Testis (tissue), 3 donors: Measurements from ENCODE around the gene TFE3. TPM values are rescaled to one million over a fixed set of nuclear protein-coding genes. Genes with fewer than 3 reads are reported as not detected.

Experiments
- DNase-seq: peaks from one replicate; pipeline ENCODE4 v3.0.0-alpha.2; 2019
- H3K27ac ChIP-seq, 2 donors: fragments of 200-600 bp; sonication (generic); one replicate each; pipeline ENCODE4 v1.5.1; 2019
- H3K27me3 ChIP-seq: fragments of 200-600 bp; sonication (generic); one replicate; pipeline ENCODE4 v1.5.1; 2019
- H3K36me3 ChIP-seq: fragments of 200-600 bp; sonication (generic); one replicate; pipeline ENCODE4 v1.5.1; 2017; ENCODE audit warnings: low read depth; ENCODE audit errors: missing control alignments
- H3K4me1 ChIP-seq: fragments of 200-600 bp; sonication (generic); one replicate; pipeline ENCODE4 v1.5.1; 2019
- H3K4me3 ChIP-seq, 2 donors: fragments of 200-600 bp; sonication (generic); one replicate each; pipeline ENCODE4 v1.5.1; 2017 to 2019
- H3K9me3 ChIP-seq: fragments of 200-600 bp; sonication (generic); one replicate; pipeline ENCODE4 v1.5.1; 2017
- POLR2A ChIP-seq: fragments of 450-650 bp; IDR thresholded peaks from one replicate; pipeline ENCODE4 v1.6.1; 2017; ENCODE audit warnings: antibody characterized with exemption, mild to moderate bottlenecking, moderate library complexity
- WGBS, 2 donors: methylation state at CpG; one replicate each; pipeline ENCODE4 v1.1.5; 2018; 5-methylcytosine and 5-hydroxymethylcytosine counted together
- intact Hi-C: fragments of 100-400 bp; cut with DNase I; formaldehyde crosslinking; loops from one replicate; pipeline ENCODE4 v1.15.1; 2023; ENCODE audit warnings: low total_unique reads
- polyA plus RNA-seq: library from polyadenylated mRNA; stranded (reverse); fragments of 350-450 nt; fragmentation: Illumina TruSeq; extraction: RNeasy Lipid Tissue Mini Kit (QIAGEN cat#74804); gene quantifications from one replicate; pipeline ENCODE4 v1.2.3, GENCODE V29; 2014; ENCODE audit warnings: low read depth, low replicate concordance; ENCODE audit not compliant: insufficient read depth
- total RNA-seq, 2 donors: library from RNA; depleted of rRNA; stranded (reverse); fragments of >200 nt; gene quantifications; one replicate each; pipeline ENCODE4 v1.2.3, GENCODE V29; 2016
- TF ChIP-seq, protein P1 (sequence below), 3 experiments: fragments of 450-650 bp in 2 of 3; fragments of 200-600 bp in 1 of 3; sonication (generic) in 1 of 3; IDR thresholded peaks; one replicate each; pipeline ENCODE4 v1.5.1; 2016 to 2019; ENCODE audit warnings: antibody characterized with exemption in 3 of 3, mild to moderate bottlenecking in 2 of 3, moderate library complexity in 1 of 3

Gene TFE3
- total and polyA plus RNA-seq, 3 donors from 2014 or later = 29.3 to 66.0 (median 53.9) TPM

DNA sequence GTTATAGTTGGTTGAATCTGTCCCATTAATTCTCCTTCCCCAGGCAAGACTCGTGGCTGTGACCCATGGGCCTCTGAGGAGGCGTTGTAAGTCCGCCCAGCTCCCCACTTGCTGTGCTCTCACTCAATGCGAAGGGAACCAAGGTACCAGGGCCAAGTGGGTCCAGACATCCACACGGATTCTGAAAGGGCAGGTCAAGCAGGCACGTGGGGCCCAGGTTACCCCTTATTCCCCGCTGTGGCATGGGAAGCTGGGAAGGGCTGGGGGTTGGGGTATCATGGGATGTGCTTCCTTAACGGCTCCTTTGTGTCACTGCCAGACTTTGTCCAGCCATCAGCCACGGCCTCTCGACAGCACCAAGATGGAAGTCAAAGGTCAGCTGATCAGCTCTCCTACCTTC lies 18.8 kb upstream of the TFE3 start:
- no peak for DNase-seq
- Histone ChIP-seq H3K9me3 (no peaks in the 10 kb centered on the region), H3K27me3 (no peaks in the 10 kb centered on the region), H3K27ac (no peak overlapping the region), H3K36me3 (no peaks in the 10 kb centered on the region), H3K4me3 (no peak overlapping the region), H3K4me1 (peaks cover 3% of the 10 kb centered on the region)
- TF ChIP-seq, protein P1, sequence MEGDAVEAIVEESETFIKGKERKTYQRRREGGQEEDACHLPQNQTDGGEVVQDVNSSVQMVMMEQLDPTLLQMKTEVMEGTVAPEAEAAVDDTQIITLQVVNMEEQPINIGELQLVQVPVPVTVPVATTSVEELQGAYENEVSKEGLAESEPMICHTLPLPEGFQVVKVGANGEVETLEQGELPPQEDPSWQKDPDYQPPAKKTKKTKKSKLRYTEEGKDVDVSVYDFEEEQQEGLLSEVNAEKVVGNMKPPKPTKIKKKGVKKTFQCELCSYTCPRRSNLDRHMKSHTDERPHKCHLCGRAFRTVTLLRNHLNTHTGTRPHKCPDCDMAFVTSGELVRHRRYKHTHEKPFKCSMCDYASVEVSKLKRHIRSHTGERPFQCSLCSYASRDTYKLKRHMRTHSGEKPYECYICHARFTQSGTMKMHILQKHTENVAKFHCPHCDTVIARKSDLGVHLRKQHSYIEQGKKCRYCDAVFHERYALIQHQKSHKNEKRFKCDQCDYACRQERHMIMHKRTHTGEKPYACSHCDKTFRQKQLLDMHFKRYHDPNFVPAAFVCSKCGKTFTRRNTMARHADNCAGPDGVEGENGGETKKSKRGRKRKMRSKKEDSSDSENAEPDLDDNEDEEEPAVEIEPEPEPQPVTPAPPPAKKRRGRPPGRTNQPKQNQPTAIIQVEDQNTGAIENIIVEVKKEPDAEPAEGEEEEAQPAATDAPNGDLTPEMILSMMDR (IDR thresholded peaks at IDR 0.05) = no peak
- no peak for TF ChIP-seq POLR2A
- 89 to 93% methylated on average over 2 to 6 of the region's 10 CpGs for WGBS, 2 donors
- intact Hi-C loops = no loop called here

DNA sequence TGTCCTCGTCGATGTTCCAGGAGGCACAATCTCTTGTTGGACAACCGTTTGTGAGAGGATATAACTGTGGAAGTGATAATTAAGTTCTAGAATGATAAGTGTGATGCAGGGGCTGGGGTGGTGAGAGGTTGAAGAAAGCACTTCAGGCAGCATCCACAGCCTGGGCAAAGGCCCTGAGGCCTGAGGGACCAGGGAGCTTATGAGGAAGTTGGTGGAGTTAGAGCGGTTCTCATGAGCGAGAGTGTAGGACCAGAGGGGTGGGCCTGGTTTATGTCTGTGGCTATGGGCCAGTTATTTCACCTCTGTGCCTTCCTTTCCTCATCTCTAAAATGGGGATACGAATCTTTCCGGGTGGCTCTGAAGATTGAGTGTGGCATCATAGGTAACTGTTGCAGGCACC lies 18.3 kb upstream of the TFE3 start:
- no peaks in the 10 kb centered on the region for H3K9me3 ChIP-seq
- peaks cover 3% of the 10 kb centered on the region for H3K4me1 ChIP-seq
- no peaks in the 10 kb centered on the region for H3K36me3 ChIP-seq
- 85 to 93% methylated on average over 7 of the region's 7 CpGs for WGBS, 2 donors
- H3K27ac ChIP-seq = no peak overlapping the region
- H3K27me3 ChIP-seq = no peaks in the 10 kb centered on the region
- TF ChIP-seq, protein P1 (IDR thresholded peaks at IDR 0.05) = no peak
- TF ChIP-seq POLR2A = no peak
- no peak overlapping the region for H3K4me3 ChIP-seq
- no peak for DNase-seq
- intact Hi-C loops = no loop called here

DNA sequence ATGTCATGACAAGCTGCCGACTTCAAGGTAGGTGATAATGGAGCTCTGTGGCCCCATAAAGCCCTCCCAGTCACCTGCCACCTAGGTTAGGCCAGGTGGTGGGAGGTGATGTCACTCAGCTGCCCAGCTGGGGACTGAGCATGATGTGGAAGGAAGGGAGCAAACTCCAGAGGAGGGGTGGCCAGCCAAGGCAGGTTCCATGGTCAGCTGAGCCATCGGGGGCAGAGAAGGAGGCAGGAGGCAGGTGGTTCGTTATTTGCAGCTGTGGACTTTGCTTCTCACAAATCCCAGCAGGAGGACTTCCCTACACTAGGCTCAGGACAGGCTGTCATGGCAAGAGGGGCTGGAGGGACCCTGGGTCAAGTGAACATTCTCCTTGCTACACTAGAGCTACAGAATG lies 17.8 kb upstream of the TFE3 start:
- H3K36me3 ChIP-seq = no peaks in the 10 kb centered on the region
- H3K4me1 ChIP-seq = peaks cover 3% of the 10 kb centered on the region
- 91% methylated on average over 3 of the region's 3 CpGs; no CpG with 5 or more reads in 1 of the 2 donors for WGBS, 2 donors
- no peaks in the 10 kb centered on the region for H3K9me3 ChIP-seq
- TF ChIP-seq, protein P1 (IDR thresholded peaks at IDR 0.05) = no peak
- TF ChIP-seq POLR2A = no peak
- intact Hi-C loops = no loop called here
- DNase-seq = no peak
- no peaks in the 10 kb centered on the region for H3K27me3 ChIP-seq
- H3K4me3 ChIP-seq = no peak overlapping the region
- H3K27ac ChIP-seq = no peak overlapping the region

DNA sequence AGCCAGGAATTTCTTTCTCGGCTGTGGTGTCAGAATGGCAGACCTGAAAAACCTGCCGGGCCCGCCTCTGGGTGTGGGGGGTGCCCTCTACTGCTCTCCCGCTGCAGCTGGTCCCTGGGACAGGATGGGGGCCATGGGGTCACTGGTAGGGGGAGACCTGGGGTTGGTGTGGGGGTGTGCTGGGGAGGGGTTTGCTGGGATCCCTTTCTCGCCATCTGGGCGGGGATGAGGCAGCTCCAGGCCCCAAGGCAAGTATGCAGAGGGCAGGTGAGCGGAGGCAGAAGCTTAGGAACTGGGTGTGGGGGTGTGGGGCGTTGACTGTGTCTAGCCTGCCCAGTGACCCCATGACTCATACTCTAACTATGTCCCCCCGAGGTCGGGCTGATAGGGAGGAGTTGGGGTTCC lies 16.5 kb upstream of the TFE3 start:
- H3K27ac ChIP-seq = no peak overlapping the region
- TF ChIP-seq, protein P1 (IDR thresholded peaks at IDR 0.05) = no peak
- no peak for TF ChIP-seq POLR2A
- intact Hi-C loops = no loop called here
- no peak for DNase-seq
- H3K9me3 ChIP-seq = no peaks in the 10 kb centered on the region
- WGBS, 2 donors = 77 to 82% methylated on average over 3 to 6 of the region's 10 CpGs
- peaks cover 3% of the 10 kb centered on the region for H3K4me1 ChIP-seq
- H3K36me3 ChIP-seq = no peaks in the 10 kb centered on the region
- H3K4me3 ChIP-seq = no peak overlapping the region
- H3K27me3 ChIP-seq = no peaks in the 10 kb centered on the region

DNA sequence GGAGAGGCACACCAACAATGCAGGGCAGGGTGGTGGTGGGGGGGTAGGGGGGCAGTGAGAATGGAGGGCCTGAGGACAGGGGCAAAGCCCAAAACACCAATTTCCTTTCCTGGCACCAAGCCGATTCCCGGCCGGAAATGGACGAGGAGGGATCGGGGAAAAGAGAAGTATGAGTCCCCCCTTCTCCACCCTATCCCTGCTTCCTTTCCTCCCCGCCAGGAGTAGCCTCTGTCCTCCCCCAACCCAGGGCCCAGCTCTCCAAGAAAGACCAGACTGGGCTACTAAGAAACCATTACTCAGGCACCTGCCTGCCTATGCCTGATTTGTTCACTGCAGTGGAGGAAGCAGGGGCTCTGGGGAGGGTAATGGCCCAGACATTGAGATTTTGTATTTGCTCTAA lies 16.0 kb upstream of the TFE3 start:
- intact Hi-C loops = no loop called here
- Histone ChIP-seq H3K4me3 (no peak overlapping the region), H3K4me1 (peaks cover 3% of the 10 kb centered on the region), H3K36me3 (no peaks in the 10 kb centered on the region), H3K27ac (no peak overlapping the region), H3K27me3 (no peaks in the 10 kb centered on the region), H3K9me3 (no peaks in the 10 kb centered on the region)
- WGBS, 2 donors = 35% methylated on average over 6 of the region's 6 CpGs; no CpG with 5 or more reads in 1 of the 2 donors
- DNase-seq = no peak
- no peak for TF ChIP-seq POLR2A
